Astrocyte (in vitro differentiated cells and primary cell): Measurements from ENCODE around the gene RNF111. TPM values are rescaled to one million over a fixed set of nuclear protein-coding genes. Genes with fewer than 3 reads are reported as not detected.

Source experiments
- DNase-seq: peaks from one replicate; pipeline ENCODE4 v3.0.0-alpha.2; 2010; ENCODE audit warnings: low read depth
- FAIRE-seq: peaks from 2 replicates; lab custom pipeline; 2011; peaks lifted over from hg19 to GRCh38; lab: Jason Lieb, UNC
- H2AFZ ChIP-seq: 2 replicates; pipeline ENCODE4 v1.6.0; 2012; ENCODE audit warnings: low read depth, low read length, inconsistent platforms
- H3K27ac ChIP-seq: 2 replicates; pipeline ENCODE4 v1.5.1; 2011; ENCODE audit warnings: low read depth, low read length, inconsistent platforms
- H3K27me3 ChIP-seq: 2 replicates; pipeline ENCODE4 v1.6.0; 2011; ENCODE audit warnings: low read length, inconsistent platforms; ENCODE audit not compliant: insufficient read depth
- H3K36me3 ChIP-seq: 2 replicates; pipeline ENCODE4 v1.5.1; 2011; ENCODE audit warnings: low read length, inconsistent platforms; ENCODE audit not compliant: insufficient read depth
- H3K4me1 ChIP-seq: 2 replicates; pipeline ENCODE4 v1.5.1; 2011; ENCODE audit warnings: low read length, inconsistent platforms; ENCODE audit not compliant: insufficient read depth
- H3K4me2 ChIP-seq: 2 replicates; pipeline ENCODE4 v1.6.0; 2012; ENCODE audit warnings: low read length, inconsistent platforms
- H3K4me3 ChIP-seq: 2 replicates; pipeline ENCODE4 v1.5.1; 2011; ENCODE audit warnings: low read depth, mild to moderate bottlenecking, low read length, inconsistent platforms; ENCODE audit not compliant: insufficient read depth
- H3K79me2 ChIP-seq: 2 replicates; pipeline ENCODE4 v1.6.0; 2012; ENCODE audit warnings: mild to moderate bottlenecking, low read length, inconsistent platforms; ENCODE audit not compliant: insufficient read depth
- H3K9ac ChIP-seq: 2 replicates; pipeline ENCODE4 v1.6.0; 2012; ENCODE audit warnings: mild to moderate bottlenecking, low read length, inconsistent platforms
- H3K9me3 ChIP-seq: 2 replicates; pipeline ENCODE4 v1.5.1; 2012; ENCODE audit warnings: low read depth, mild to moderate bottlenecking, low read length, inconsistent platforms; ENCODE audit not compliant: insufficient read depth
- H4K20me1 ChIP-seq: 2 replicates; pipeline ENCODE4 v1.6.0; 2012; ENCODE audit warnings: low read length, inconsistent platforms; ENCODE audit not compliant: insufficient read depth
- H3K27ac Mint-ChIP-seq: one replicate; pipeline ENCODE4 v1.8.0; 2021; ENCODE audit warnings: mild to moderate bottlenecking, mixed read lengths; ENCODE audit not compliant: unreplicated experiment
- H3K27me3 Mint-ChIP-seq: one replicate; pipeline ENCODE4 v1.8.0; 2021; ENCODE audit warnings: low read depth, mixed read lengths; ENCODE audit not compliant: unreplicated experiment
- H3K36me3 Mint-ChIP-seq: one replicate; pipeline ENCODE4 v1.8.0; 2021; ENCODE audit warnings: low read depth, mixed read lengths; ENCODE audit not compliant: unreplicated experiment
- H3K4me1 Mint-ChIP-seq: one replicate; pipeline ENCODE4 v1.8.0; 2021; ENCODE audit warnings: low read depth, mixed read lengths; ENCODE audit not compliant: unreplicated experiment
- H3K4me3 Mint-ChIP-seq: one replicate; pipeline ENCODE4 v1.8.0; 2021; ENCODE audit warnings: mild to moderate bottlenecking, moderate library complexity, mixed read lengths; ENCODE audit not compliant: unreplicated experiment
- H3K9me3 Mint-ChIP-seq: one replicate; pipeline ENCODE4 v1.8.0; 2021; ENCODE audit warnings: mild to moderate bottlenecking, mixed read lengths; ENCODE audit not compliant: unreplicated experiment
- CTCF ChIP-seq: IDR thresholded peaks from 2 replicates; pipeline ENCODE4 v1.5.1; 2011; ENCODE audit warnings: low read depth, mild to moderate bottlenecking, inconsistent platforms, low read length, moderate library complexity; ENCODE audit not compliant: insufficient read depth
- EZH2 ChIP-seq: IDR thresholded peaks from 2 replicates; pipeline ENCODE4 v1.6.1; 2012; ENCODE audit warnings: mild to moderate bottlenecking, low read length, inconsistent platforms; ENCODE audit not compliant: insufficient read depth
- total RNA-seq: library from RNA; stranded (reverse); gene quantifications from 2 replicates; pipeline ENCODE4 v1.2.1, GENCODE V29; 2021

RNF111 gene
- total RNA-seq, 1 donor from 2014 or later: 44.1 TPM

- Mint-ChIP-seq H3K27me3 (no peaks in the 10 kb centered on the region), H3K9me3 (no peaks in the 10 kb centered on the region), H3K36me3 (peaks cover 6% of the 10 kb centered on the region), H3K4me1 (no peaks in the 10 kb centered on the region), H3K27ac (no peak overlapping the region), H3K4me3 (no peak overlapping the region)
- H3K79me2 ChIP-seq: peaks cover 7% of the 10 kb centered on the region
- no peak overlapping the region for H3K9ac ChIP-seq
- FAIRE-seq (no peak), DNase-seq (no peak)
- no peaks in the 10 kb centered on the region for H3K9me3 ChIP-seq
- no peak overlapping the region for H3K27ac ChIP-seq
- H3K4me1 ChIP-seq: no peaks in the 10 kb centered on the region
- H3K36me3 ChIP-seq: peaks cover 33% of the 10 kb centered on the region
- H4K20me1 ChIP-seq: peaks cover 6% of the 10 kb centered on the region
- H3K4me3 ChIP-seq: no peak overlapping the region
- H3K4me2 ChIP-seq: no peak overlapping the region
- no peak overlapping the region for H2AFZ ChIP-seq
- TF ChIP-seq CTCF (no peak), EZH2 (no peak)
- no peaks in the 10 kb centered on the region for H3K27me3 ChIP-seq
Observed at GRCh38 chr15:59116771-59117170, 129.3 kb downstream of the RNF111 start.

- Histone ChIP-seq H4K20me1 (no peaks in the 10 kb centered on the region), H3K9ac (no peak overlapping the region), H3K4me1 (no peaks in the 10 kb centered on the region), H3K27me3 (no peaks in the 10 kb centered on the region), H3K4me2 (no peak overlapping the region), H3K36me3 (peaks cover 29% of the 10 kb centered on the region), H3K4me3 (no peak overlapping the region), H3K27ac (no peak overlapping the region), H3K9me3 (no peaks in the 10 kb centered on the region), H3K79me2 (no peaks in the 10 kb centered on the region), H2AFZ (no peak overlapping the region)
- Mint-ChIP-seq H3K27me3 (no peaks in the 10 kb centered on the region), H3K4me3 (no peak overlapping the region), H3K9me3 (no peaks in the 10 kb centered on the region), H3K36me3 (peaks cover 2% of the 10 kb centered on the region), H3K4me1 (no peaks in the 10 kb centered on the region), H3K27ac (no peak overlapping the region)
- no peak for TF ChIP-seq CTCF
- TF ChIP-seq EZH2: no peak
- DNase-seq (no peak), FAIRE-seq (no peak)
Observed at GRCh38 chr15:59119625-59120024, 132.2 kb downstream of the RNF111 start.

- Histone ChIP-seq H3K4me1 (no peaks in the 10 kb centered on the region), H3K9me3 (no peaks in the 10 kb centered on the region), H3K79me2 (no peaks in the 10 kb centered on the region), H3K27ac (no peak overlapping the region), H3K4me2 (no peak overlapping the region), H2AFZ (no peak overlapping the region), H3K9ac (no peak overlapping the region), H4K20me1 (no peaks in the 10 kb centered on the region), H3K4me3 (no peak overlapping the region), H3K36me3 (peaks cover 24% of the 10 kb centered on the region), H3K27me3 (no peaks in the 10 kb centered on the region)
- peaks cover 5% of the 10 kb centered on the region for H3K36me3 Mint-ChIP-seq
- TF ChIP-seq EZH2 (no peak), CTCF (no peak)
- H3K4me3 Mint-ChIP-seq: no peak overlapping the region
- H3K27ac Mint-ChIP-seq: no peak overlapping the region
- no peak for DNase-seq
- H3K9me3 Mint-ChIP-seq: no peaks in the 10 kb centered on the region
- no peaks in the 10 kb centered on the region for H3K4me1 Mint-ChIP-seq
- no peak for FAIRE-seq
- H3K27me3 Mint-ChIP-seq: no peaks in the 10 kb centered on the region
Observed at GRCh38 chr15:59120937-59121336, 133.5 kb downstream of the RNF111 start.
